ENCODE data around the gene SPRY4.
"Not testable (repeated sequence)": the region's sequence is repeated elsewhere in the genome, so short reads cannot be mapped to it uniquely, and the experiment has no call there.

The SPRY4 gene

DNA sequence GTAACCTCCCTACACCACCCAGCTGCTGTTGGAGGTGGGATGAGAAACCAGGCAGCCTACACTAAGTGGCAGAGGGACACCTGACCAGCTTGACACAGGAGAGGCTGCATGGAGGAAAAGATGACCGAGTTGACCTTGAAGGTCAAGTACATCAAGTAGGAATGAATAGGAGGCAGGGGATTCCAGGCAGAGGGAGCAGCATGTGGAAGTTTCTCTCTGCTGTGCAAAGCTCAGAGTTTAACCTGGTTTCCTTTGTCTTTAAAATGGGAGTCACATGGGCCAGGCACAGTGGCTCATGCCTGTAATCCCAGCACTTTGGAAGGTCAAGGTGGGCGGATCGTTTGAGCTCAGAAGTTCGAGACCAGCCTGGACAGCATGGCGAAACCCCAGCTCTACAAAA lies 32.6 kb downstream of the SPRY4 start:
- no peak for DNase-seq

- no peak for DNase-seq
Measured at GRCh38 chr5:142290577-142291299, 34.1 kb downstream of the SPRY4 start.

GRCh38 chr5:142289708-142290576 lies 34.9 kb downstream of the SPRY4 start:
- DNase-seq = no peak

GRCh38 chr5:142287973-142288313 lies 36.9 kb downstream of the SPRY4 start:
- no peak for DNase-seq

DNA sequence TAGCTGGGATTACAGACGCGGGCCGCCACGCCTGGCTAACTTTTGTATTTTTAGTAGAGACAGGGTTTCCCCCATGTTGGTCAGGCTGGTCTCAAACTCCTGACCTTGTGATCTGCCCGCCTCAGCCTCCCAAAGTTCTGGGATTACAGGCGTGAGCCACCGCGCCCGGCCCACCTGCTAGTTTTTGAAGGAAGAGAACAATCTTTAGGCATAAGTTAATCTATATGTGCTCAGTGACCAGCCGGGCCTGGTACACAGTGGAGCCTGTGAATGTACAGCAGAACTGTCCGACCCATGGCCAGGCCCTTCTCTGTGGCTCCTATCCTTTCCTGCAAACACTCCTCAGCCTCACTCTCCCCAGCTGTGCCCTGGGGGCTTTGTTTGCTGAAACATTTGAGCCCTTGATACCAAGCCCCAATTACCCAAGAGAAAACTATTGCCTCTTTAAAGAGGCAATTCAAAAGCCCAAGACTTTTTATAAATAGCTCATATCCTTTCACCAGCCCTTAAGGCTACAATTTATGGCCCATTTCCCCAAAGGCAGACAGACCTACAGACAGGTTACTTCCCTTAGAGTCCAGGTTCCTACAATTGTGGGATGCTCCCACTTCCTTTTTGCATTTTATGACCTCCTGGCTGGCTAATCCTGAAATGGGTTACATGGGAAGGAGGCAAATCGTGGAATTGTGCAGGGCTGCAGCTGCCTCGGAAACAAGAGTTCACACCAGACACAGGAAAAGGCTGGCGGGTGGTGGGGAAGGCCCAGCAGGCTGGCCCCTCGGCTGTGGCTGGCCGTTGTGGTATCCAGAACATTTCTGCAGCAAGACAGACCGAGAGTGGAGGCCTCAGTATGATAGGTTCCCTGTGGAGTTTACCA lies 37.5 kb downstream of the SPRY4 start:
- no peak for DNase-seq

DNA sequence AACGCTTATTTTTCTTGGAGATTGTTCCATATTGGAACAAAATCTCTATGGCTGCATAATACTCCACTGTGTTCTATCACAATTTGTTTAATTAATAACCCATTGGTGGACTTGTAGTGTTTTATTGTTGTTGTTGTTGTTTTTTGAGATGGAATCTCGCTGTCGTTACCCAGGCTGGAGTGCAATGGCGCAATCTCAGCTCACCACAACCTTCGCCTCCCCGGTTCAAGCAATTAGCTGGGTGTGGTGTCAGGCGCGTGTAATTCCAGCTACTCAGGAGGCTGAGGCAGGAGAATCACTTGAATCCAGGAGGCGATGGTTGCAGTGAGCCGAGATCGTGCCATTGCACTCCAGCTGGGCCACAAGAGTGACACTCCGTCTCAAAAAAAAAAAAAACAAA lies 38.7 kb downstream of the SPRY4 start:
- DNase-seq = no peak

DNA sequence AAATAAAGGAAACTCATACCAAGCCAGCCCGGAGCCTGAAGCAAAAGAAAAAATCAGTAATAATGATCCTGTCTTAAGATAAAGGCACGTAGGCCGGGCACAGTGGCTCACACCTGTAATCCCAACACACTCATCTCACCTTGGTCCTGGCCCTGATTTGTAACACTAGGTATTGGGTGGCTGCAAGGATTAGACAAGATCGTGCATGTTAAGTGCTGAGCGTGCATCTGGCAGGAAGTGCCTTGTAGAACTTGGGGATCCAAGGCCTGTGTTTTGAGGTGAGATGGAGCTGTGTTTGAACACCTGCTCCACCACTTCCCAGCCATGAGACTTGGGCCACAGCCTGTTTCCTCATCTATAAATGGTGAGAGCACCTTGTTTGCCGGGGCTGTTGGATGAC lies 41.5 kb downstream of the SPRY4 start:
- no peak for DNase-seq

DNA sequence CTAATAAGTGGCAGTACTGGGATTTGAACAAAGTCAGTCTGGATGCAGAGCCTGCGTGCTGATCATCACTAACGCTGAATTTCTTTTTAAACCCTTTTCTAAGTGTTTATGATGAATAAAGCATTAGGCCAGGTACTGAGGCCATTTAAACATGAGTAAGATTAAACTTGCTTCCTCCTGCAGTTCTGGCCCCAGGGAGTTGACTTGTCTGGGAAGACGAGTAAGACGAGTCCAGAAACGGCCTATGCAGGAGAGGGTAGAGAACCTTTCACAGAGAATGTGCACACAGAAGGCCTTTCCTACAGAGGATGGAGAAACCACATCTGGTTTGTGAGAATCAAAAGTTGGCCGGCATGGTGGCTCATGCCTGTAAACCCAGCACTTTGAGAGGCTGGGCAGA lies 42.9 kb downstream of the SPRY4 start:
- no peak for DNase-seq

GRCh38 chr5:142281008-142281367 lies 43.8 kb downstream of the SPRY4 start:
- DNase-seq = no peak

- DNase-seq = no peak
Measured at GRCh38 chr5:142280066-142281007, 44.5 kb downstream of the SPRY4 start.

DNA sequence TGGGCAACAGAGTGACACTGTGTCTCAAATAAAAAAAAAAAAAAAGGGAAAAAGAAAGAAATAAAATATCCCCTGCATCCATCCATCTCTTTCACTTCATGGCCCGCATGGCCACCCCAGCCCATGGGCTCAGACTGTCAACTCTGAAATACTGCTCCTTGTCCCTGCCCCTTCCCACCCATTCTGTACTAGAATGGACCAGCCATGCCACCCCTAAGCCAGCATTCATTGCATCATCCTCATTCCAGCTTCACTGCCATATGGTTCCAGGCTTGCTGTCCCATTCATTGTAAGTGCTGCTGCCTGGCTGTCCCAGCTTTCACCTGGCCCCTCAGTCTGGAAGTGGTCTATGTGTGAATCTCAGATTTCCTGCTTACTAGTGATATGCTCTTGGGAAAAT lies 46.2 kb downstream of the SPRY4 start:
- no peak for DNase-seq

- DNase-seq = no peak
Measured at GRCh38 chr5:142277796-142278195, 47.0 kb downstream of the SPRY4 start.

GRCh38 chr5:142276517-142276916 lies 48.3 kb downstream of the SPRY4 start:
- DNase-seq = no peak

DNA sequence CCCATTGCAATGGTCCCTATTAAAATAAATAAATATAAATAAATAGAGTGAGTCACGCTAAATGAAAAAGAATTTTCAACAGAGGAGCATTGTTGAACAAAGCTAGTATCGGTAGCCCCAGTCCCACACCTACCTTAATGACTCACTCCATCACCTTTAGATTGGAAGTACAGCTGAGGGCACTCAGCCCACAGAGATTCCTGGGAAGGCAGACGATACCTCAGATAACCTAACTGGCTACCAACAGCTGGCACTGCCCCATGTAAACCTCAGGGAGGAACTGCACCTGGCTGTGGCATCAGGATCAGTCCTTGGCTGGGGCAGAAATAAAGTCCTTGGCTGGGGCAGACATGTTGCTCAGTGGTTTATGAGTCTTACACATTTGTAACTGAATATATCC lies 49.3 kb downstream of the SPRY4 start:
- DNase-seq = no peak

DNA sequence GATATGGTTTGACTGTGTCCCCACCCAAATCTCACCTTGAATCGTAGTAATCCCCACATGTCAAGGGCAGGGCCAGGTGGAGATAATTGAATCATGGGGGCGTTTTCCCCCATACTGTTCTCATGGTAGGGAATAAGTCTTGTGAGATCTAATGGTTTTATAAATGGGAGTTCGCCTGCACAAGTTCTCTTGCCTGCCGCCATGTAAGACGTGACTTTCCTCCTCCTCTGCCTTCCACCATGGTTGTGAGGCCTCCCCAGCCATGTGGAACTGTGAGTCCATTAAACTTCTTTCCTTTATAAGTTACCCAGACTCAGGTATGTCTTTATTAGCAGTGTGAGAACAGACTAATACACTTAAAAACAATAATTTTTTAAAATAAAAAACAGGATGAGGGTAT lies 52.2 kb downstream of the SPRY4 start:
- not testable (repeated sequence) for DNase-seq

DNA sequence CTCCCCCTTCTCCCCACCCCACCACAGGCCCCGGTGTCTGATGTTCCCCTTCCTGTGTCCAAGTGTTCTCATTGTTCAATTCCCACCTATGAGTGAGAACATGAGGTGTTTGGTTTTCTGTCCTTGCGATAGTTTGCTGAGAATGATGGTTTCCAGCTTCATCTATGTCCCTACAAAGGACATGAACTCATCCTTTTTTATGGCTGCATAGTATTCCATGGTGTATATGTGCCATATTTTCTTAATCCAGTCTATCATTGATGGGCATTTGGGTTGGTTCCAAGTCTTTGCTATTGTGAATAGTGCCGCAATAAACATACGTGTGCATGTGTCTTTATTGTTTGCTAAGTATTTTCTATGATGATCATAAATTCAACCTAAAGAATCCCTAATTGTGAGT lies 60.7 kb downstream of the SPRY4 start:
- DNase-seq = not testable (repeated sequence)

DNA sequence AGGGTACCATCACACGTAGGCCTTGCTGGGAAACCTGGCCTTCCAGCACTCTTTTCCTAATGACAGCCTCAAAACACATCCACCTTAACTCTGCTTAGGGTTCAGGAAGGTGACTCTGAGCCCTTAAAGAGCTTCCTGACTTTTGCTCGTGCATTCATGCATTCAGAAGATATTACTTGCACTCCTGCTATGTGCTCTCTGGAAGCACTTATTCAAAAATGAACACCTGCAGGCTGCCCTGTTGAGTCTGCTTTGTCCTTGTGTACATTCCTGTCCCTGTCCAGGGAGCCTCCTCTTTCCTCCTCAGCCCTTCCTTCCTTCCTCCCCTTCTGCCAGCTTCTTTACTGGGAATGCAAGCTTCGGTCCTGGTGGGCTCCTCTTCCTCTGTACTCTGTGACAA lies 61.5 kb downstream of the SPRY4 start:
- no peak for DNase-seq

DNA sequence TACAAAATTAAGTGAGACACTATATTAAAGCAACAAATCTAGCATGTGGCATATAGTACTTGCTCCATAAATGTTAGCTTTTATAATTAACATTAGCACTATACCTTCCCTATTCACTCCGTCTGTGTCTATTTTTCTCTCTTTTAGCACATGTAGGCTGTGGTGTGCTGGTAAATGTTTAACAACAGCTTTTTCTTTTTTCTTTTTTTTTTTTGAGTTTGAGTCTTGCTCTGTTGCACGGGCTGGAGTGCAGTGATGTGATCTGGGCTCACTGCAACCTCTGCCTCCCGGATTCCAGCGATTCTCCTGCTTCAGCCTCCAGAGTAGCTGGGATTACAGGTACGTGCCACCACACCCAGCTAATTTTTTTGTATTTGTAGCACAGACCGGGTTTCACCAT lies 62.1 kb downstream of the SPRY4 start:
- DNase-seq = no peak
